ENCODE data around the gene GAN.

- no peak for TF ChIP-seq CTCF (IDR thresholded peaks at IDR 0.05)
- no peak for TF ChIP-seq EP300 (IDR thresholded peaks at IDR 0.05; ENCODE audit: low read depth)
- TF ChIP-seq POLR2A (IDR thresholded peaks at IDR 0.05) = no peak
- TF ChIP-seq POLR2AphosphoS5 (IDR thresholded peaks at IDR 0.05) = no peak
These were observed 63.3 kb downstream of the GAN start for GRCh38 chr16:81378049-81378448.

All from transverse colon (tissue), 4 donors.